Parathyroid adenoma (tissue), 2 donors: ENCODE results near the gene SDSL.

Experiments
- H2AFZ ChIP-seq: fragments of 300-600 bp; sonication (generic); one replicate; pipeline ENCODE4 v1.7.0; 2017; ENCODE audit warnings: antibody characterized with exemption, mild to moderate bottlenecking
- H3K27ac ChIP-seq: fragments of 300-600 bp; sonication (generic); one replicate; pipeline ENCODE4 v1.7.0; 2017
- H3K27me3 ChIP-seq: fragments of 300-600 bp; sonication (generic); one replicate; pipeline ENCODE4 v1.7.0; 2017; ENCODE audit warnings: low read length; ENCODE audit not compliant: control insufficient read depth, insufficient read depth
- H3K36me3 ChIP-seq: fragments of 300-600 bp; sonication (generic); one replicate; pipeline ENCODE4 v1.7.0; 2017; ENCODE audit warnings: low read length; ENCODE audit not compliant: control insufficient read depth, insufficient read depth
- H3K4me1 ChIP-seq: fragments of 300-600 bp; sonication (generic); one replicate; pipeline ENCODE4 v1.7.0; 2017; ENCODE audit warnings: control low read depth
- H3K4me2 ChIP-seq: fragments of 300-600 bp; sonication (generic); one replicate; pipeline ENCODE4 v1.7.0; 2017; ENCODE audit warnings: low read length
- H3K4me3 ChIP-seq: fragments of 300-600 bp; sonication (generic); one replicate; pipeline ENCODE4 v1.7.0; 2017; ENCODE audit warnings: low read depth, low read length
- H3K79me2 ChIP-seq: fragments of 300-600 bp; sonication (generic); one replicate; pipeline ENCODE4 v1.7.0; 2017; ENCODE audit warnings: control low read depth
- H3K9ac ChIP-seq: fragments of 300-600 bp; sonication (generic); one replicate; pipeline ENCODE4 v1.7.0; 2017; ENCODE audit warnings: mild to moderate bottlenecking
- H3K9me3 ChIP-seq: fragments of 300-600 bp; sonication (generic); one replicate; pipeline ENCODE4 v1.7.0; 2017; ENCODE audit warnings: low read length; ENCODE audit not compliant: control insufficient read depth
- CTCF ChIP-seq: fragments of 300-600 bp; sonication (generic); IDR thresholded peaks from one replicate; pipeline ENCODE4 v1.7.0; 2017; ENCODE audit warnings: antibody characterized with exemption, mild to moderate bottlenecking
- donor health status: primary hyperparathyroidism.

SDSL gene

GRCh38 chr12:113437729-113438100 lies 15.5 kb downstream of the SDSL start:
- H3K9me3 ChIP-seq: no peaks in the 10 kb centered on the region
- TF ChIP-seq CTCF: no peak
- H3K4me1 ChIP-seq: no peaks in the 10 kb centered on the region
- H3K27ac ChIP-seq: no peak overlapping the region
- no peak overlapping the region for H3K4me3 ChIP-seq
- H3K36me3 ChIP-seq: no peaks in the 10 kb centered on the region
- H3K4me2 ChIP-seq: no peak overlapping the region
- no peaks in the 10 kb centered on the region for H3K27me3 ChIP-seq
- H3K9ac ChIP-seq: no peak overlapping the region
- H2AFZ ChIP-seq: no peak overlapping the region
- no peaks in the 10 kb centered on the region for H3K79me2 ChIP-seq

- no peaks in the 10 kb centered on the region for H3K36me3 ChIP-seq
- no peaks in the 10 kb centered on the region for H3K27me3 ChIP-seq
- H3K4me2 ChIP-seq: no peak overlapping the region
- H2AFZ ChIP-seq: no peak overlapping the region
- no peak overlapping the region for H3K9ac ChIP-seq
- no peaks in the 10 kb centered on the region for H3K4me1 ChIP-seq
- no peaks in the 10 kb centered on the region for H3K9me3 ChIP-seq
- H3K27ac ChIP-seq: no peak overlapping the region
- no peak overlapping the region for H3K4me3 ChIP-seq
- TF ChIP-seq CTCF: no peak
- H3K79me2 ChIP-seq: no peaks in the 10 kb centered on the region
These were observed 16.5 kb downstream of the SDSL start for GRCh38 chr12:113438523-113439300.

- Histone ChIP-seq H3K9me3 (no peaks in the 10 kb centered on the region), H3K79me2 (no peaks in the 10 kb centered on the region), H3K4me3 (no peak overlapping the region), H3K9ac (no peak overlapping the region), H3K27me3 (no peaks in the 10 kb centered on the region), H2AFZ (no peak overlapping the region), H3K4me2 (no peak overlapping the region), H3K4me1 (no peaks in the 10 kb centered on the region), H3K27ac (no peak overlapping the region), H3K36me3 (no peaks in the 10 kb centered on the region)
- TF ChIP-seq CTCF: no peak
These were observed 17.1 kb downstream of the SDSL start for GRCh38 chr12:113439301-113439597.

- TF ChIP-seq CTCF: peak; percentile 49
- no peak overlapping the region for H2AFZ ChIP-seq
- no peak overlapping the region for H3K4me3 ChIP-seq
- H3K27me3 ChIP-seq: no peaks in the 10 kb centered on the region
- no peak overlapping the region for H3K4me2 ChIP-seq
- no peak overlapping the region for H3K9ac ChIP-seq
- H3K36me3 ChIP-seq: no peaks in the 10 kb centered on the region
- H3K79me2 ChIP-seq: no peaks in the 10 kb centered on the region
- no peaks in the 10 kb centered on the region for H3K9me3 ChIP-seq
- no peaks in the 10 kb centered on the region for H3K4me1 ChIP-seq
- no peak overlapping the region for H3K27ac ChIP-seq
These were observed 17.4 kb downstream of the SDSL start for GRCh38 chr12:113439606-113440030.

- Histone ChIP-seq H3K9me3 (no peaks in the 10 kb centered on the region), H3K9ac (no peak overlapping the region), H3K4me3 (no peak overlapping the region), H3K4me2 (no peak overlapping the region), H2AFZ (no peak overlapping the region), H3K27ac (no peak overlapping the region), H3K27me3 (no peaks in the 10 kb centered on the region), H3K36me3 (no peaks in the 10 kb centered on the region), H3K79me2 (no peaks in the 10 kb centered on the region), H3K4me1 (no peaks in the 10 kb centered on the region)
- no peak for TF ChIP-seq CTCF
These were observed 18.2 kb downstream of the SDSL start for GRCh38 chr12:113440336-113440735.
